Keratinocyte (primary cell): Measurements from ENCODE around the gene BOLA3. TPM values are rescaled to one million over a fixed set of nuclear protein-coding genes. Genes with fewer than 3 reads are reported as not detected.

Source experiments
- DNase-seq: peaks from one replicate; pipeline ENCODE4 v3.0.0-alpha.2; 2011; ENCODE audit warnings: low read depth, missing footprints, low spot score
- FAIRE-seq: peaks from 2 replicates; lab custom pipeline; 2011; peaks lifted over from hg19 to GRCh38; lab: Jason Lieb, UNC
- H2AFZ ChIP-seq: 2 replicates; pipeline ENCODE4 v1.6.0; 2012; ENCODE audit warnings: low read length, control low read depth, inconsistent platforms; ENCODE audit not compliant: control insufficient read depth
- H3K27ac ChIP-seq: 2 replicates; pipeline ENCODE4 v1.5.1; 2011; ENCODE audit warnings: low read length; ENCODE audit not compliant: control insufficient read depth, insufficient read depth
- H3K27me3 ChIP-seq: 3 replicates; pipeline ENCODE4 v1.6.0; 2011; ENCODE audit warnings: low read length; ENCODE audit not compliant: control insufficient read depth, insufficient read depth; ENCODE audit errors: extremely low read depth
- H3K36me3 ChIP-seq, 2 experiments: 2 replicates in 1 of 2; 3 replicates in 1 of 2; pipeline ENCODE4 v1.5.1; 2011; ENCODE audit warnings: low read length in 2 of 2, mild to moderate bottlenecking in 1 of 2; ENCODE audit not compliant: control insufficient read depth in 2 of 2, insufficient read depth in 2 of 2; ENCODE audit errors: extremely low read depth in 1 of 2
- H3K4me1 ChIP-seq: 3 replicates; pipeline ENCODE4 v1.5.1; 2011; ENCODE audit warnings: low read length; ENCODE audit not compliant: control insufficient read depth, insufficient read depth; ENCODE audit errors: extremely low read depth
- H3K4me2 ChIP-seq: 3 replicates; pipeline ENCODE4 v1.6.0; 2011; ENCODE audit warnings: low read depth, low read length; ENCODE audit not compliant: control insufficient read depth, insufficient read depth; ENCODE audit errors: extremely low read depth
- H3K4me3 ChIP-seq, 3 experiments: fragments of 200-600 bp in 1 of 3; sonication (generic) in 1 of 3; 2 replicates in 2 of 3; 3 replicates in 1 of 3; pipeline ENCODE4 v1.5.1; 2011 to 2016; ENCODE audit warnings: low read length in 3 of 3, mild to moderate bottlenecking in 3 of 3, control low read depth in 2 of 3, inconsistent platforms in 1 of 3, low read depth in 1 of 3, mixed read lengths in 1 of 3, mixed run types in 1 of 3, moderate library complexity in 1 of 3; ENCODE audit not compliant: control insufficient read depth in 2 of 3, insufficient read depth in 2 of 3; ENCODE audit errors: extremely low read depth in 1 of 3
- H3K79me2 ChIP-seq: 2 replicates; pipeline ENCODE4 v1.6.0; 2012; ENCODE audit warnings: low read length; ENCODE audit not compliant: control insufficient read depth, insufficient read depth
- H3K9ac ChIP-seq: 3 replicates; pipeline ENCODE4 v1.6.0; 2011; ENCODE audit warnings: low read length; ENCODE audit not compliant: control insufficient read depth, insufficient read depth; ENCODE audit errors: extremely low read depth
- H3K9me1 ChIP-seq: 3 replicates; pipeline ENCODE4 v1.6.0; 2011; ENCODE audit warnings: low read length; ENCODE audit not compliant: control insufficient read depth, insufficient read depth; ENCODE audit errors: extremely low read depth
- H3K9me3 ChIP-seq: 2 replicates; pipeline ENCODE4 v1.5.1; 2012; ENCODE audit warnings: low read depth, low read length; ENCODE audit not compliant: control insufficient read depth
- H4K20me1 ChIP-seq: 3 replicates; pipeline ENCODE4 v1.6.0; 2011; ENCODE audit warnings: low read length; ENCODE audit not compliant: control insufficient read depth, insufficient read depth; ENCODE audit errors: extremely low read depth
- CTCF ChIP-seq, 3 experiments: IDR thresholded peaks in 1 of 3; conservative IDR thresholded peaks in 1 of 3; optimal IDR thresholded peaks in 1 of 3; 2 replicates in 2 of 3; 3 replicates in 1 of 3; pipeline versions ENCODE3 to v1.5.1; 2011; ENCODE audit warnings: low read length in 3 of 3, mild to moderate bottlenecking in 3 of 3, moderate library complexity in 2 of 3, control low read depth in 1 of 3, inconsistent platforms in 1 of 3; ENCODE audit not compliant: insufficient read depth in 2 of 3; ENCODE audit errors: extremely low read depth in 1 of 3
- EZH2 ChIP-seq: IDR thresholded peaks from one replicate; pipeline ENCODE4 v1.6.1; 2012; ENCODE audit warnings: inconsistent platforms, mild to moderate bottlenecking, low read length, moderate library complexity
- dilution Hi-C: fragments of 300-500 bp; cut with MboI; formaldehyde crosslinking; loops from one replicate; pipeline ENCODE4 v1.7.0; 2020; ENCODE audit warnings: low sequenced_read_pairs; ENCODE audit not compliant: extremely low pct_ligation_motif_present
- polyA plus RNA-seq, 5 experiments: library from polyadenylated mRNA; depleted of rRNA in 3 of 5; stranded (reverse) in 3 of 5; stranded (forward) in 1 of 5; unstranded in 1 of 5; fragments of >200 nt; gene quantifications; 1 replicate in 1 of 5; 2 replicates in 3 of 5; 3 replicates in 1 of 5; pipeline versions ENCODE4 v1.2.1 to v1.2.3, GENCODE V29; 2011 to 2012; ENCODE audit warnings: missing spikeins in 2 of 5, low read depth in 1 of 5, low replicate concordance in 1 of 5

BOLA3 gene
- polyA plus RNA-seq, 1 donor (not counting 4 experiments of a cell fraction or from before 2014, with no cell fraction given) = 116 TPM

- Histone ChIP-seq H3K4me1 (no peaks in the 10 kb centered on the region), H3K9ac (peak overlapping the region; percentile 80), H3K36me3 (no peaks in the 10 kb centered on the region), H3K9me3 (no peaks in the 10 kb centered on the region), H3K27ac (peak overlapping the region; percentile 78), H3K4me2 (peak overlapping the region; percentile 72), H3K9me1 (no peaks in the 10 kb centered on the region), H2AFZ (peak overlapping the region; percentile 92), H4K20me1 (no peaks in the 10 kb centered on the region), H3K27me3 (no peaks in the 10 kb centered on the region), H3K4me3 (peak overlapping the region; percentile 54 to 76 (median 76)), H3K79me2 (no peaks in the 10 kb centered on the region)
- dilution Hi-C loops = no loop called here
- TF ChIP-seq CTCF (optimal IDR thresholded peaks at IDR 0.05 in 1 of 3, IDR thresholded peaks at IDR 0.05 in 1 of 3, conservative IDR thresholded peaks at IDR 0.05 in 1 of 3; ENCODE audit: extremely low read depth in 1 of 3, insufficient read depth in 2 of 3, low read length in 3 of 3) (peak; percentile 22 to 70 (median 68)), EZH2 (no peak)
- FAIRE-seq (no peak), DNase-seq (peak; percentile 35)
Measured at GRCh38 chr2:74119912-74120825, 27.5 kb downstream of the BOLA3 start.

GRCh38 chr2:74119339-74119738, 28.4 kb downstream of the BOLA3 start:
- H3K27me3 ChIP-seq = no peaks in the 10 kb centered on the region

More at GRCh38 chr2:74119339-74119738, 28.4 kb downstream of the BOLA3 start:
- no peaks in the 10 kb centered on the region for H3K9me1 ChIP-seq
- FAIRE-seq (no peak), DNase-seq (no peak)
- TF ChIP-seq EZH2 = no peak
- TF ChIP-seq CTCF (optimal IDR thresholded peaks at IDR 0.05 in 1 of 3, IDR thresholded peaks at IDR 0.05 in 1 of 3, conservative IDR thresholded peaks at IDR 0.05 in 1 of 3; ENCODE audit: extremely low read depth in 1 of 3, insufficient read depth in 2 of 3, low read length in 3 of 3) = peak in 2 of 3 experiments; percentile 14 to 25
- H3K36me3 ChIP-seq = no peaks in the 10 kb centered on the region
- H2AFZ ChIP-seq = peak overlapping the region; percentile 84
- peak overlapping the region; percentile 72 for H3K4me2 ChIP-seq
- peak overlapping the region in 1 of 3 experiments; percentile 76 for H3K4me3 ChIP-seq
- no peaks in the 10 kb centered on the region for H3K4me1 ChIP-seq
- H3K79me2 ChIP-seq = no peaks in the 10 kb centered on the region
- no peak overlapping the region for H3K27ac ChIP-seq
- dilution Hi-C loops = no loop called here
- no peaks in the 10 kb centered on the region for H4K20me1 ChIP-seq
- no peak overlapping the region for H3K9ac ChIP-seq
- no peaks in the 10 kb centered on the region for H3K9me3 ChIP-seq
